Osteoblast (primary cell): ENCODE data around the gene MYRFL. TPM values are rescaled to one million over a fixed set of nuclear protein-coding genes. Genes with fewer than 3 reads are reported as not detected.

Experiments used
- DNase-seq: peaks from one replicate; pipeline ENCODE4 v3.0.0; 2011; ENCODE audit warnings: low spot score, mixed read lengths; ENCODE audit not compliant: insufficient read length; ENCODE audit errors: missing footprints
- H2AFZ ChIP-seq: 2 replicates; pipeline ENCODE4 v1.6.0; 2011; ENCODE audit warnings: mild to moderate bottlenecking, low read length
- H3K27ac ChIP-seq: 2 replicates; pipeline ENCODE4 v1.5.1; 2011; ENCODE audit warnings: mild to moderate bottlenecking, low read depth, low read length, moderate library complexity
- H3K27me3 ChIP-seq: 2 replicates; pipeline ENCODE4 v1.6.0; 2012; ENCODE audit warnings: mild to moderate bottlenecking, control low read depth, inconsistent platforms, low read length, moderate library complexity; ENCODE audit not compliant: insufficient read depth
- H3K36me3 ChIP-seq: 2 replicates; pipeline ENCODE4 v1.5.1; 2011; ENCODE audit warnings: mild to moderate bottlenecking, low read length, control low read depth, moderate library complexity; ENCODE audit not compliant: insufficient read depth
- H3K4me1 ChIP-seq: 2 replicates; pipeline ENCODE4 v1.5.1; 2011; ENCODE audit warnings: mild to moderate bottlenecking, low read length, control low read depth, moderate library complexity; ENCODE audit not compliant: insufficient read depth
- H3K4me2 ChIP-seq: 2 replicates; pipeline ENCODE4 v1.6.0; 2011; ENCODE audit warnings: mild to moderate bottlenecking, low read length; ENCODE audit not compliant: insufficient read depth
- H3K4me3 ChIP-seq: fragments of 200-600 bp; sonication (generic); 3 replicates; pipeline ENCODE4 v1.5.1; 2012; ENCODE audit warnings: mild to moderate bottlenecking, low read length, inconsistent platforms; ENCODE audit not compliant: insufficient read depth
- H3K79me2 ChIP-seq: 2 replicates; pipeline ENCODE4 v1.6.0; 2012; ENCODE audit warnings: mild to moderate bottlenecking, low read length, control low read depth, inconsistent platforms; ENCODE audit not compliant: insufficient read depth
- H3K9me3 ChIP-seq: 2 replicates; pipeline ENCODE4 v1.5.1; 2011; ENCODE audit warnings: low read depth, low read length, control low read depth
- H4K20me1 ChIP-seq: 2 replicates; pipeline ENCODE4 v1.6.0; 2012; ENCODE audit warnings: mild to moderate bottlenecking, low read length, control low read depth; ENCODE audit not compliant: insufficient read depth
- total RNA-seq: library from RNA; depleted of rRNA; stranded (reverse); fragments of >200 nt; gene quantifications from 2 replicates; pipeline ENCODE4 v1.2.3, GENCODE V29; 2012
- TF ChIP-seq, protein P1 (sequence below): IDR thresholded peaks from 2 replicates; pipeline ENCODE4 v1.5.1; 2011; ENCODE audit warnings: mild to moderate bottlenecking, low read depth, low read length, moderate library complexity; ENCODE audit errors: extremely low read depth

The MYRFL gene
- total RNA-seq, 1 donor, result not detected

DNA sequence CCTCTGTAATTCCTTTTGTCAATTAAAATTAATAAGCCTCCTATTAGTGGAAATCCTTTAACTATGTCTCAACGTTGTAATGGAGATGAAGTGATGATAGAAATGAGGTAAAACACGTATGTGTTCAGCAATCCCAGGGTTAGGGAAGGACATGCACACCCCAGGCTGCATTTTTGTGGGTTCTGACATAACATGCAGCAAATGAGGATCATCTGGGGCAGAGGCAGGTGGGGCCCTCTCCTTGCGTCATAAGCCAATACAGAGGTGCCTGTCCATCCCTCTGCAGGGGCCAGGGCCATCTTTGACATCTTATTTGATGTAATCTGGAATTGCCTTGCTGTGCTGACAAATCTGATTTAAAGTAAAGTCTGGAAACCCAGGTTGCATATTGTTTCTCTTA, 73.2 kb downstream of the MYRFL start:
- no peak for DNase-seq
- no peak overlapping the region for H3K4me2 ChIP-seq
- H3K27ac ChIP-seq, result no peak overlapping the region
- H2AFZ ChIP-seq, result no peak overlapping the region
- no peaks in the 10 kb centered on the region for H3K36me3 ChIP-seq
- no peaks in the 10 kb centered on the region for H3K4me1 ChIP-seq
- no peaks in the 10 kb centered on the region for H3K27me3 ChIP-seq
- no peaks in the 10 kb centered on the region for H3K79me2 ChIP-seq
- no peaks in the 10 kb centered on the region for H4K20me1 ChIP-seq
- no peaks in the 10 kb centered on the region for H3K9me3 ChIP-seq
- TF ChIP-seq, protein P1, sequence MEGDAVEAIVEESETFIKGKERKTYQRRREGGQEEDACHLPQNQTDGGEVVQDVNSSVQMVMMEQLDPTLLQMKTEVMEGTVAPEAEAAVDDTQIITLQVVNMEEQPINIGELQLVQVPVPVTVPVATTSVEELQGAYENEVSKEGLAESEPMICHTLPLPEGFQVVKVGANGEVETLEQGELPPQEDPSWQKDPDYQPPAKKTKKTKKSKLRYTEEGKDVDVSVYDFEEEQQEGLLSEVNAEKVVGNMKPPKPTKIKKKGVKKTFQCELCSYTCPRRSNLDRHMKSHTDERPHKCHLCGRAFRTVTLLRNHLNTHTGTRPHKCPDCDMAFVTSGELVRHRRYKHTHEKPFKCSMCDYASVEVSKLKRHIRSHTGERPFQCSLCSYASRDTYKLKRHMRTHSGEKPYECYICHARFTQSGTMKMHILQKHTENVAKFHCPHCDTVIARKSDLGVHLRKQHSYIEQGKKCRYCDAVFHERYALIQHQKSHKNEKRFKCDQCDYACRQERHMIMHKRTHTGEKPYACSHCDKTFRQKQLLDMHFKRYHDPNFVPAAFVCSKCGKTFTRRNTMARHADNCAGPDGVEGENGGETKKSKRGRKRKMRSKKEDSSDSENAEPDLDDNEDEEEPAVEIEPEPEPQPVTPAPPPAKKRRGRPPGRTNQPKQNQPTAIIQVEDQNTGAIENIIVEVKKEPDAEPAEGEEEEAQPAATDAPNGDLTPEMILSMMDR, result no peak
- H3K4me3 ChIP-seq, result no peak overlapping the region

DNA sequence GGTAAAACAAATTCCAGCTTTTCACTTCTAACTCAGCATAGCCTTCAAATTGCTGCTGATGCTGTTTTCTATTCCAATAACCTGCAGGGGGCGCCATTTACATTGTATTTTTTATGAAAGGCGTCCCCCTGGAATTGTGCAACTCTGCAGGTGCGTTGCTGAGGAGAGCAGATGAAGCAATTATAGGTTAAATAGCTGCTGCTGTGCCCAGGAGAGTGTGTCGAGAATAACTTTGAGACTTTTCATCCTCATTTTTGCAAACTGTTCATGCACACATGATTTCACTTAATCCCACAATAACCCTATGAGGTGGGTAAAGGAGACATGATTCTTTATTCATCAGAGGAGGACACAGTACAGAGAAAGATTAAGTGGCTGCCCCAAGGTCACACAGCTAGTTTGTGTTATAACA, 75.7 kb downstream of the MYRFL start:
- Histone ChIP-seq H3K36me3 (no peaks in the 10 kb centered on the region), H3K27ac (no peak overlapping the region), H2AFZ (no peak overlapping the region), H4K20me1 (no peaks in the 10 kb centered on the region), H3K4me3 (no peak overlapping the region), H3K27me3 (no peaks in the 10 kb centered on the region), H3K79me2 (no peaks in the 10 kb centered on the region), H3K9me3 (no peaks in the 10 kb centered on the region), H3K4me1 (no peaks in the 10 kb centered on the region), H3K4me2 (no peak overlapping the region)
- DNase-seq, result no peak
- TF ChIP-seq, protein P1, result peak; percentile 86

DNA sequence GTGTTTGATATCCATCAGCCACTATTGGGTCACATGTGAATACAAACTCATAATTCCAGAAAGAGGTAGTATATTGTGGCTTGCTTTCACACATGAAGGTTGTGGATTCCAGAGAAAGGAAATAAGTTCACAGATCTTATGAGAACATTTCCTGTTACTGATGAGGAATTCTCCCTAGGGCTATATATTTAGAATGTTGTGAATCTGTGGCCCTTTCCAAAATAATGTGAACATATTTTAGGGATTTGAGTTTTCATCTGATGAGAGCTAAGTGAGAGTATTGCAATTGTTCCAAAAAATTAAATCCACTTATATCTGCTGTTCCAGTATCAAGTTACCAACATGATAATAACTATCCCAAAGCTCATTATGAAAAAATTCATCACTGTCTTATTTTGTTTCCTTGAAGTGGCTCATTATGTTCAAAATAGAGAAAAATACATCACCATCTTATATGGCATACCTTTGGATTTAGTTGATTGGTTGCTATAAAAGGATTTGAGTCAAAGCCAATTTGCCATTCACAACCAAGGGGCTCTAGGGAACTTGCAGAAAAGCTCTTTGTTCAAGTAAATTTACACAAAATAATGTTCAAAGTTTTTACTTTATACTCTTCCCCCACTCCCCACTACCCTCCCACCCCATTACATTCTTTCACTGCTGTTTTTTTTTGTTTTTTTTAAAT, 76.3 kb downstream of the MYRFL start:
- H3K27me3 ChIP-seq, result no peaks in the 10 kb centered on the region
- H3K9me3 ChIP-seq, result no peaks in the 10 kb centered on the region
- no peak overlapping the region for H2AFZ ChIP-seq
- DNase-seq, result no peak
- no peak overlapping the region for H3K4me2 ChIP-seq
- H3K4me1 ChIP-seq, result no peaks in the 10 kb centered on the region
- no peak overlapping the region for H3K4me3 ChIP-seq
- no peak overlapping the region for H3K27ac ChIP-seq
- TF ChIP-seq, protein P1, result no peak
- H3K79me2 ChIP-seq, result no peaks in the 10 kb centered on the region
- no peaks in the 10 kb centered on the region for H4K20me1 ChIP-seq
- H3K36me3 ChIP-seq, result no peaks in the 10 kb centered on the region

DNA sequence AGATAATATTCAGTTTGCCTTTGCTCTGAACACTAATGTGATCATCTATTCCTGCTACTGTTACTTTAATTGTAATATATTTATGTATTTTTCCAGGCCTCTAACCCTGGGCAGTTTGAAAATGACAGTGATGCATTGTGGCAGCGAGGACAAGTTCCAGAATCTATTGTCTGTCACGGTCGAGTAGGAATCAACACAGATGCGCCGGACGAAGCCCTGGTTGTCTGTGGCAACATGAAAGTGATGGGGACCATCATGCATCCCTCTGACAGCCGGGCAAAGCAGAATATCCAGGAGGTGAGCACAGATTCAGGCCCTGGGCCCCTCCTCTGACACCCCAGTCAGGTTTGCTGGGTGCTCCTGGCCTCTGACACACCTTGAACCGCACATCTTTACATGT, 78.5 kb downstream of the MYRFL start:
- Histone ChIP-seq H3K9me3 (no peaks in the 10 kb centered on the region), H3K27ac (no peak overlapping the region)

More for the DNA sequence above, 78.5 kb downstream of the MYRFL start:
- no peaks in the 10 kb centered on the region for H3K36me3 ChIP-seq
- no peaks in the 10 kb centered on the region for H4K20me1 ChIP-seq
- H2AFZ ChIP-seq, result no peak overlapping the region
- H3K4me2 ChIP-seq, result no peak overlapping the region
- H3K27me3 ChIP-seq, result no peaks in the 10 kb centered on the region
- TF ChIP-seq, protein P1, result no peak
- no peak overlapping the region for H3K4me3 ChIP-seq
- no peak for DNase-seq
- H3K4me1 ChIP-seq, result no peaks in the 10 kb centered on the region
- H3K79me2 ChIP-seq, result no peaks in the 10 kb centered on the region
